ENCODE results near the gene NFE2L2. TPM values are rescaled to one million over a fixed set of nuclear protein-coding genes. Genes with fewer than 3 reads are reported as not detected.

The NFE2L2 gene
- total RNA-seq, 2 experiments from 2014 or later, result 26.2 to 58.6 TPM

DNA sequence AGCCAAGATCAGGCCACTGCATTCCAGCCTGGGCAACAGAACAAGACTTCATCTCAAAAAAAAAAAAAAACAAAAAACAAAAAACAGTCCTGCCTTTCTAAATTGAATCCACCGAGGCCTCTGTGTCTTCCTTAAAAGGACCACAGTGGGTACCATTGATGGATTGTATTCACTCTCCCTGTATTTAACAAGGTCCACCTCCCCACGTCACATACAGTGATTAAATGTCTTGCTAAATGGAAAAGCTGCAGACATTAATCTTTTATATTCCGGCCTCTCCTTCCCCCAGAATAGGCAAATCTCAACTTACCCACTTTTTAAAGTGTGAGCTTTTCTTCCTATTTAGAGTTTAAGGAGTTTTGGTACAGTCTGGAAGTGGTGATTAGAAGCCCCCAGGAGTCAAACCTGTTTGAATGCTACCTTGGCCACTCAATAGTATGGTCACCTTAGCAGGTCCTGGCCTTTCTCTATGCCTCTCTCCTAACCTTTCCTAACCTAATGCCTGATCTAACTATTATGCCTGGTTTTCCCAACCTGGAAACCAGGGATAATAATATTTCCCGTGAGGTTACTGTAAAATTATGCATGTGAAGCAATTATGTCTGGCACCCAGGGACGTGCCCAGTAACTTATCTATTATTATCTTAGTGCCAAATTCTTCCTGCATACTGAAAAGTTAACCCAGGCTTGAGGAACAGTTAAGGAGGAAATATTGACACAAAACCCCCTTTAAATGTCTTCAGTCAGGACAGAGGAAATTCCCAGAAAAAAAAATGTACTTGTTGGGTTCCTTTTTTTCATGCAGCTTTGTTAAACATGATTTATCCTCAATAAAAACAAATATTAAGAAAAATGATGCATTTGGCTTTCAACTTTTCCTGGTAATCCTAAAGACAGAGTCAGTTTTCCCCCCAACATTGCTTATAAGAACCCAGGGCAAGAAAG, 3.1 kb downstream of the NFE2L2 start:
- Histone ChIP-seq H3K4me1 (ENCODE audit: insufficient read depth, low read length, poor library complexity, severe bottlenecking) (peaks cover 32% of the 10 kb centered on the region), H3K27ac (ENCODE audit: low read depth, low read length, poor library complexity, severe bottlenecking) (no peak overlapping the region), H2AFZ (ENCODE audit: low read length) (no peak overlapping the region), H4K20me1 (ENCODE audit: insufficient read depth, low read length) (peaks cover 44% of the 10 kb centered on the region), H3K4me3 (ENCODE audit: low read depth, low read length, poor library complexity, severe bottlenecking) (peak overlapping the region; percentile 78), H3K9me3 (ENCODE audit: low read length) (peaks cover 6% of the 10 kb centered on the region; the same call in 1 of the 2 replicates), H3K79me2 (ENCODE audit: insufficient read depth, low read depth, low read length) (peaks cover 71% of the 10 kb centered on the region), H3K36me3 (ENCODE audit: insufficient read depth, low read length) (peaks cover 53% of the 10 kb centered on the region), H3K4me2 (ENCODE audit: low read length) (peak overlapping the region; percentile 91), H3K9me2 (ENCODE audit: insufficient read depth, low read length) (no peaks in the 10 kb centered on the region)
- intact Hi-C loops (cut with micrococcal nuclease; ENCODE audit: unreplicated experiment), result loop anchor here (5.0 to 10.0 kb wide), 2 partner anchors 34 to 1193 kb away; partner anchors contain the start of genes PJVK and PRKRA
- TF ChIP-seq, protein P1, sequence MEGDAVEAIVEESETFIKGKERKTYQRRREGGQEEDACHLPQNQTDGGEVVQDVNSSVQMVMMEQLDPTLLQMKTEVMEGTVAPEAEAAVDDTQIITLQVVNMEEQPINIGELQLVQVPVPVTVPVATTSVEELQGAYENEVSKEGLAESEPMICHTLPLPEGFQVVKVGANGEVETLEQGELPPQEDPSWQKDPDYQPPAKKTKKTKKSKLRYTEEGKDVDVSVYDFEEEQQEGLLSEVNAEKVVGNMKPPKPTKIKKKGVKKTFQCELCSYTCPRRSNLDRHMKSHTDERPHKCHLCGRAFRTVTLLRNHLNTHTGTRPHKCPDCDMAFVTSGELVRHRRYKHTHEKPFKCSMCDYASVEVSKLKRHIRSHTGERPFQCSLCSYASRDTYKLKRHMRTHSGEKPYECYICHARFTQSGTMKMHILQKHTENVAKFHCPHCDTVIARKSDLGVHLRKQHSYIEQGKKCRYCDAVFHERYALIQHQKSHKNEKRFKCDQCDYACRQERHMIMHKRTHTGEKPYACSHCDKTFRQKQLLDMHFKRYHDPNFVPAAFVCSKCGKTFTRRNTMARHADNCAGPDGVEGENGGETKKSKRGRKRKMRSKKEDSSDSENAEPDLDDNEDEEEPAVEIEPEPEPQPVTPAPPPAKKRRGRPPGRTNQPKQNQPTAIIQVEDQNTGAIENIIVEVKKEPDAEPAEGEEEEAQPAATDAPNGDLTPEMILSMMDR (conservative IDR thresholded peaks at IDR 0.05; ENCODE audit: low read length), result no peak
- TF ChIP-seq EZH2phosphoT487 (IDR thresholded peaks at IDR 0.05; ENCODE audit: borderline replicate concordance, low read depth, low read length), result no peak
- ChIA-PET CTCF (ENCODE audit: unreplicated experiment) (no interaction called here), POLR2A (interaction anchor here (0.6 to 1.5 kb wide), 6 partner anchors 9 to 449 kb away, joined by 3 to 4 read pairs (median 3); no protein-coding TSS in a partner anchor)
- no peak for DNase-seq (ENCODE audit: low spot score)
- no TSS peak for BruUV-seq (replicated peaks)

DNA sequence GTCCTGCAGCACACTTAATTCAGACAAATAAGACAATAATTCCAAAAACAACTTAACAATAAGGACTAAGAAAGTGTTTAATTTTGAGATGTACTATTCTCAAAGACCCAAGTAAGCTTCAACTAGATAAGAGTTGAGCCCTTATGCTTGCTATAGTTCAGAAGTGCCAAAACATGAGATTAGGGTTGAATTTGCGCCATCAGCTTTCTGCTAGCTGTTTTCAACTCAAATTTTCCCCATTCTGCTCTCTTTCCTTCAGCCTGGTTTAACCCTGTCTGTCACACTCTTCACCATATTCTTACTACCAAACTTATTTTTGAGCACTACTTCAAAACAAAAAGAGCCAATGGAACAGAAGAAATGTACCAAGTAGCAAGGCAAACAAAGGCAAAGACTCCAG, 4.1 kb downstream of the NFE2L2 start:
- CTCF ChIA-PET (ENCODE audit: unreplicated experiment), result no interaction called here
- no peaks in the 10 kb centered on the region for H3K9me2 ChIP-seq (ENCODE audit: insufficient read depth, low read length)
- H2AFZ ChIP-seq (ENCODE audit: low read length), result no peak overlapping the region
- H3K4me1 ChIP-seq (ENCODE audit: insufficient read depth, low read length, poor library complexity, severe bottlenecking), result peaks cover 22% of the 10 kb centered on the region
- intact Hi-C loops (cut with micrococcal nuclease; ENCODE audit: unreplicated experiment), result loop anchor here (5.0 to 10.0 kb wide), 2 partner anchors 33 to 1194 kb away; partner anchors contain the start of genes PJVK and PRKRA
- H3K4me2 ChIP-seq (ENCODE audit: low read length), result peak overlapping the region; percentile 91; the same call in 1 of the 2 replicates
- H3K9me3 ChIP-seq (ENCODE audit: low read length), result peaks cover 6% of the 10 kb centered on the region; the same call in 1 of the 2 replicates
- H3K79me2 ChIP-seq (ENCODE audit: insufficient read depth, low read depth, low read length), result peaks cover 81% of the 10 kb centered on the region
- peaks cover 63% of the 10 kb centered on the region for H3K36me3 ChIP-seq (ENCODE audit: insufficient read depth, low read length)
- H4K20me1 ChIP-seq (ENCODE audit: insufficient read depth, low read length), result peaks cover 54% of the 10 kb centered on the region
- H3K4me3 ChIP-seq (ENCODE audit: low read depth, low read length, poor library complexity, severe bottlenecking), result no peak overlapping the region
- BruUV-seq (replicated peaks), result no TSS peak
- POLR2A ChIA-PET, result interaction anchor here (0.7 to 1.5 kb wide), 4 partner anchors 8 to 1266 kb away, joined by 3 to 4 read pairs (median 3); no protein-coding TSS in a partner anchor
- no peak for DNase-seq (ENCODE audit: low spot score)
- no peak for TF ChIP-seq EZH2phosphoT487 (IDR thresholded peaks at IDR 0.05; ENCODE audit: borderline replicate concordance, low read depth, low read length)
- TF ChIP-seq, protein P1 (conservative IDR thresholded peaks at IDR 0.05; ENCODE audit: low read length), result no peak
- H3K27ac ChIP-seq (ENCODE audit: low read depth, low read length, poor library complexity, severe bottlenecking), result no peak overlapping the region
